ENCODE results near the gene METTL1.
"Not testable (repeated sequence)": the region's sequence is repeated elsewhere in the genome, so short reads cannot be mapped to it uniquely, and the experiment has no call there.

Gene METTL1

GRCh38 chr12:57722716-57723629, 48.9 kb downstream of the METTL1 start:
- H3K14ac ChIP-seq (ENCODE audit: low read length in 2 of 2), result no peak overlapping the region
- WGBS, result 54% methylated on average over 8 of the region's 11 CpGs
- no peak overlapping the region for H3K23ac ChIP-seq (ENCODE audit: low read length in 2 of 2)
- peaks cover 21% of the 10 kb centered on the region for H3K4me1 ChIP-seq (ENCODE audit: control insufficient read depth, insufficient read depth, low read depth, low read length)
- peak overlapping the region; percentile 41 for H4K91ac ChIP-seq (ENCODE audit: low read length)
- no peak overlapping the region for H2BK12ac ChIP-seq (ENCODE audit: low read length in 2 of 2)
- no peak overlapping the region for H3K9ac ChIP-seq (ENCODE audit: low read length)
- no peak overlapping the region for H2BK120ac ChIP-seq (ENCODE audit: low read depth, low read length)
- no peak for DNase-seq
- no peak overlapping the region for H2BK5ac ChIP-seq (ENCODE audit: low read depth, low read length, poor library complexity, severe bottlenecking)
- no peak overlapping the region for H2AFZ ChIP-seq (ENCODE audit: low read depth, low read length)
- H2BK15ac ChIP-seq (ENCODE audit: low read depth, poor library complexity, severe bottlenecking), result no peak overlapping the region
- no peak overlapping the region for H3K4me3 ChIP-seq (ENCODE audit: insufficient read depth in 1 of 2, low read depth in 1 of 2, low read length in 2 of 2)
- no peaks in the 10 kb centered on the region for H3K79me1 ChIP-seq (replicated peaks; ENCODE audit: low read length, poor library complexity, severe bottlenecking)
- no peak overlapping the region for H2AK5ac ChIP-seq (ENCODE audit: low read length, severe bottlenecking)
- no peak overlapping the region for H3K27ac ChIP-seq (ENCODE audit: low read length, poor library complexity, severe bottlenecking)
- H3K27me3 ChIP-seq (ENCODE audit: control insufficient read depth in 1 of 2, insufficient read depth in 1 of 2, low read length in 2 of 2), result peaks cover 24 to 36% of the 10 kb centered on the region in 2 experiments
- no peaks in the 10 kb centered on the region for H3K9me3 ChIP-seq (ENCODE audit: control insufficient read depth, low read length)
- peaks cover 40 to 43% of the 10 kb centered on the region in 2 experiments for H3K36me3 ChIP-seq (ENCODE audit: control insufficient read depth in 1 of 2, insufficient read depth in 2 of 2, low read depth in 1 of 2, low read length in 2 of 2)
- H3K18ac ChIP-seq (ENCODE audit: low read depth in 1 of 2, low read length in 2 of 2), result no peak overlapping the region
- H3K4ac ChIP-seq (ENCODE audit: low read depth in 1 of 2, low read length in 2 of 2), result no peak overlapping the region
- H4K8ac ChIP-seq (ENCODE audit: low read length), result no peak overlapping the region
- no peak overlapping the region for H3K4me2 ChIP-seq (ENCODE audit: low read length, poor library complexity, severe bottlenecking)

- WGBS, result 96% methylated on average over 16 of the region's 16 CpGs
Observed at GRCh38 chr12:57721846-57722608, 49.9 kb downstream of the METTL1 start.

GRCh38 chr12:57720606-57721595, 51.0 kb downstream of the METTL1 start:
- H4K8ac ChIP-seq (ENCODE audit: low read length), result no peak overlapping the region
- WGBS, result over 99% methylated on average over 10 of the region's 11 CpGs

More at GRCh38 chr12:57721846-57722608, 49.9 kb downstream of the METTL1 start:
- H3K18ac ChIP-seq (ENCODE audit: low read depth in 1 of 2, low read length in 2 of 2); H2AK5ac ChIP-seq (ENCODE audit: low read length, severe bottlenecking); H3K9ac ChIP-seq (ENCODE audit: low read length); H2BK5ac ChIP-seq (ENCODE audit: low read depth, low read length, poor library complexity, severe bottlenecking); H3K4me3 ChIP-seq (ENCODE audit: insufficient read depth in 1 of 2, low read depth in 1 of 2, low read length in 2 of 2); H2BK12ac ChIP-seq (ENCODE audit: low read length in 2 of 2); H4K8ac ChIP-seq (ENCODE audit: low read length); H4K91ac ChIP-seq (ENCODE audit: low read length); H3K23ac ChIP-seq (ENCODE audit: low read length in 2 of 2); H3K4me2 ChIP-seq (ENCODE audit: low read length, poor library complexity, severe bottlenecking); H2AFZ ChIP-seq (ENCODE audit: low read depth, low read length); DNase-seq; H3K9me3 ChIP-seq (ENCODE audit: control insufficient read depth, low read length); H3K79me1 ChIP-seq (replicated peaks; ENCODE audit: low read length, poor library complexity, severe bottlenecking); H3K27ac ChIP-seq (ENCODE audit: low read length, poor library complexity, severe bottlenecking); H2BK15ac ChIP-seq (ENCODE audit: low read depth, poor library complexity, severe bottlenecking); H3K14ac ChIP-seq (ENCODE audit: low read length in 2 of 2); H2BK120ac ChIP-seq (ENCODE audit: low read depth, low read length); H3K4ac ChIP-seq (ENCODE audit: low read depth in 1 of 2, low read length in 2 of 2): not testable (repeated sequence)
- H3K36me3 ChIP-seq (ENCODE audit: control insufficient read depth in 1 of 2, insufficient read depth in 2 of 2, low read depth in 1 of 2, low read length in 2 of 2), result peaks cover 47 to 49% of the 10 kb centered on the region in 2 experiments
- peaks cover 15 to 27% of the 10 kb centered on the region in 2 experiments for H3K27me3 ChIP-seq (ENCODE audit: control insufficient read depth in 1 of 2, insufficient read depth in 1 of 2, low read length in 2 of 2)
- peaks cover 17% of the 10 kb centered on the region for H3K4me1 ChIP-seq (ENCODE audit: control insufficient read depth, insufficient read depth, low read depth, low read length)

More at GRCh38 chr12:57720606-57721595, 51.0 kb downstream of the METTL1 start:
- Histone ChIP-seq H3K4me1 (ENCODE audit: control insufficient read depth, insufficient read depth, low read depth, low read length) (peaks cover 6% of the 10 kb centered on the region), H3K4me2 (ENCODE audit: low read length, poor library complexity, severe bottlenecking) (no peak overlapping the region), H3K18ac (ENCODE audit: low read depth in 1 of 2, low read length in 2 of 2) (no peak overlapping the region), H2BK5ac (ENCODE audit: low read depth, low read length, poor library complexity, severe bottlenecking) (no peak overlapping the region), H3K9me3 (ENCODE audit: control insufficient read depth, low read length) (no peaks in the 10 kb centered on the region), H3K27me3 (ENCODE audit: control insufficient read depth in 1 of 2, insufficient read depth in 1 of 2, low read length in 2 of 2) (peaks cover 11 to 19% of the 10 kb centered on the region in 2 experiments), H2BK15ac (ENCODE audit: low read depth, poor library complexity, severe bottlenecking) (no peak overlapping the region), H3K4ac (ENCODE audit: low read depth in 1 of 2, low read length in 2 of 2) (no peak overlapping the region), H4K91ac (ENCODE audit: low read length) (no peak overlapping the region), H2BK12ac (ENCODE audit: low read length in 2 of 2) (no peak overlapping the region), H2BK120ac (ENCODE audit: low read depth, low read length) (no peak overlapping the region), H3K23ac (ENCODE audit: low read length in 2 of 2) (no peak overlapping the region), H3K79me1 (replicated peaks; ENCODE audit: low read length, poor library complexity, severe bottlenecking) (no peaks in the 10 kb centered on the region), H3K36me3 (ENCODE audit: control insufficient read depth in 1 of 2, insufficient read depth in 2 of 2, low read depth in 1 of 2, low read length in 2 of 2) (peaks cover 54 to 58% of the 10 kb centered on the region in 2 experiments), H3K14ac (ENCODE audit: low read length in 2 of 2) (no peak overlapping the region), H2AK5ac (ENCODE audit: low read length, severe bottlenecking) (no peak overlapping the region), H2AFZ (ENCODE audit: low read depth, low read length) (no peak overlapping the region), H3K4me3 (ENCODE audit: insufficient read depth in 1 of 2, low read depth in 1 of 2, low read length in 2 of 2) (no peak overlapping the region), H3K27ac (ENCODE audit: low read length, poor library complexity, severe bottlenecking) (no peak overlapping the region), H3K9ac (ENCODE audit: low read length) (no peak overlapping the region)
- DNase-seq, result no peak

Measured in mesenchymal stem cell (in vitro differentiated cells and primary cell).